ENCODE data around the gene CEP78. TPM values are rescaled to one million over a fixed set of nuclear protein-coding genes. Genes with fewer than 3 reads are reported as not detected.
"Not testable (repeated sequence)": the region's sequence is repeated elsewhere in the genome, so short reads cannot be mapped to it uniquely, and the experiment has no call there.

CEP78 gene
- 16.0 TPM for polyA plus RNA-seq (ENCODE audit: insufficient read length)

GRCh38 chr9:78235762-78236550, at the start of gene CEP78:
CEP78 (plus strand) TSS chr9:78236075; CDS start chr9:78236351, 276 bp downstream.
- DNase-seq (ENCODE audit: low read depth): peak; percentile 73

GRCh38 chr9:78187763-78188484, 48.0 kb upstream of the CEP78 start:
- no peak for DNase-seq (ENCODE audit: low read depth)

GRCh38 chr9:78188594-78188993, 47.3 kb upstream of the CEP78 start:
- no peak for DNase-seq (ENCODE audit: low read depth)

- DNase-seq (ENCODE audit: low read depth): no peak
These were observed 46.9 kb upstream of the CEP78 start for GRCh38 chr9:78189001-78189400.

GRCh38 chr9:78189461-78189860, 46.4 kb upstream of the CEP78 start:
- no peak for DNase-seq (ENCODE audit: low read depth)

- DNase-seq (ENCODE audit: low read depth): no peak
These were observed 43.9 kb upstream of the CEP78 start for GRCh38 chr9:78191931-78192330.

- no peak for DNase-seq (ENCODE audit: low read depth)
These were observed 39.6 kb upstream of the CEP78 start for GRCh38 chr9:78196258-78196657.

GRCh38 chr9:78201158-78201777, 34.6 kb upstream of the CEP78 start:
- not testable (repeated sequence) for DNase-seq (ENCODE audit: low read depth)

- no peak for DNase-seq (ENCODE audit: low read depth)
These were observed 28.6 kb upstream of the CEP78 start for GRCh38 chr9:78207319-78207718.

- no peak for DNase-seq (ENCODE audit: low read depth)
These were observed 28.0 kb upstream of the CEP78 start for GRCh38 chr9:78207901-78208300.

- DNase-seq (ENCODE audit: low read depth): no peak
These were observed 26.7 kb upstream of the CEP78 start for GRCh38 chr9:78209127-78209526.

GRCh38 chr9:78210841-78211301, 25.0 kb upstream of the CEP78 start:
- no peak for DNase-seq (ENCODE audit: low read depth)

- DNase-seq (ENCODE audit: low read depth): no peak
These were observed 23.0 kb upstream of the CEP78 start for GRCh38 chr9:78212868-78213267.

- no peak for DNase-seq (ENCODE audit: low read depth)
These were observed 22.2 kb upstream of the CEP78 start for GRCh38 chr9:78213712-78214111.

GRCh38 chr9:78214492-78214891, 21.4 kb upstream of the CEP78 start:
- DNase-seq (ENCODE audit: low read depth): no peak

GRCh38 chr9:78215706-78216105, 20.2 kb upstream of the CEP78 start:
- no peak for DNase-seq (ENCODE audit: low read depth)

- no peak for DNase-seq (ENCODE audit: low read depth)
These were observed 17.0 kb upstream of the CEP78 start for GRCh38 chr9:78218890-78219289.

GRCh38 chr9:78221425-78221824, 14.4 kb upstream of the CEP78 start:
- DNase-seq (ENCODE audit: low read depth): no peak

- DNase-seq (ENCODE audit: low read depth): not testable (repeated sequence)
These were observed 14.0 kb upstream of the CEP78 start for GRCh38 chr9:78221841-78222240.

- DNase-seq (ENCODE audit: low read depth): no peak
These were observed 5.1 kb upstream of the CEP78 start for GRCh38 chr9:78230761-78231160.

GRCh38 chr9:78232471-78232870, 3.4 kb upstream of the CEP78 start:
- not testable (repeated sequence) for DNase-seq (ENCODE audit: low read depth)

- no peak for DNase-seq (ENCODE audit: low read depth)
These were observed 1.1 kb upstream of the CEP78 start for GRCh38 chr9:78234810-78235209.

Data from forelimb muscle (tissue), 1 donor.